Neural cell (in vitro differentiated cells): Measurements from ENCODE around the gene ZNF429. TPM values are rescaled to one million over a fixed set of nuclear protein-coding genes. Genes with fewer than 3 reads are reported as not detected.

Experiments
- H2AFZ ChIP-seq: fragments of 200-600, 300-800 bp; sonication (generic), shearing (Covaris generic); 2 replicates; pipeline ENCODE4 v1.6.0; 2014; ENCODE audit warnings: low read depth, mild to moderate bottlenecking, antibody characterized with exemption, low read length, moderate library complexity
- H3F3A ChIP-seq: fragments of 200-600 bp; shearing (Covaris generic); 2 replicates; pipeline ENCODE4 v1.6.1; 2016; ENCODE audit warnings: mild to moderate bottlenecking, moderate library complexity, mixed read lengths, antibody characterized with exemption, low read length; ENCODE audit not compliant: insufficient read depth, poor library complexity, severe bottlenecking
- H3K27ac ChIP-seq: fragments of 200-600, 300-800 bp; sonication (generic), shearing (Covaris generic); 2 replicates; pipeline ENCODE4 v1.5.1; 2014; ENCODE audit warnings: mild to moderate bottlenecking, low read length, moderate library complexity
- H3K27me3 ChIP-seq: fragments of 300-800, 200-600 bp; sonication (generic), shearing (Covaris generic); 2 replicates; pipeline ENCODE4 v1.6.0; 2014; ENCODE audit warnings: mild to moderate bottlenecking, low read depth, low read length, moderate library complexity; ENCODE audit not compliant: insufficient read depth
- H3K36me3 ChIP-seq: fragments of 300-800, 200-600 bp; sonication (generic), shearing (Covaris generic); 2 replicates; pipeline ENCODE4 v1.5.1; 2014; ENCODE audit warnings: mild to moderate bottlenecking, antibody characterized with exemption, low read length, moderate library complexity; ENCODE audit not compliant: insufficient read depth
- H3K4me2 ChIP-seq: fragments of 300-800, 200-600 bp; sonication (generic), shearing (Covaris generic); 2 replicates; pipeline ENCODE4 v1.6.0; 2014; ENCODE audit warnings: mild to moderate bottlenecking, low read length
- H3K4me3 ChIP-seq: fragments of 300-800, 200-600 bp; sonication (generic), shearing (Covaris generic); 2 replicates; pipeline ENCODE4 v1.5.1; 2014; ENCODE audit warnings: mild to moderate bottlenecking, low read length, moderate library complexity
- H3K79me2 ChIP-seq: fragments of 200-600 bp; shearing (Covaris generic); replicated peaks from 2 replicates; pipeline ENCODE4 v1.6.0; 2014; ENCODE audit warnings: mild to moderate bottlenecking, low read length, moderate library complexity; ENCODE audit not compliant: insufficient read depth
- H3K9ac ChIP-seq: fragments of 300-800, 200-600 bp; sonication (generic), shearing (Covaris generic); 2 replicates; pipeline ENCODE4 v1.6.1; 2016; ENCODE audit warnings: mild to moderate bottlenecking, low read length, mixed read lengths
- H3K9me2 ChIP-seq: fragments of 200-600 bp; shearing (Covaris generic); 2 replicates; pipeline ENCODE4 v1.6.1; 2016; ENCODE audit warnings: mild to moderate bottlenecking, low read length, mixed read lengths; ENCODE audit not compliant: insufficient read depth
- H3K9me3 ChIP-seq: fragments of 200-600, 300-800 bp; sonication (generic), shearing (Covaris generic); 2 replicates; pipeline ENCODE4 v1.6.1; 2016; ENCODE audit warnings: mild to moderate bottlenecking, mixed run types, low read length, moderate library complexity, mixed read lengths
- H4K20me1 ChIP-seq: fragments of 200-600 bp; shearing (Covaris generic); 2 replicates; pipeline ENCODE4 v1.6.1; 2016; ENCODE audit warnings: mild to moderate bottlenecking, mixed run types; ENCODE audit not compliant: insufficient read depth
- CTCF ChIP-seq: fragments of 450-650 bp; IDR thresholded peaks from 2 replicates; pipeline ENCODE4 v1.5.1; 2014; ENCODE audit warnings: antibody characterized with exemption, mild to moderate bottlenecking, moderate library complexity; ENCODE audit not compliant: poor library complexity, severe bottlenecking
- EP300 ChIP-seq: fragments of 450-650 bp; conservative IDR thresholded peaks from 2 replicates; pipeline ENCODE4 v1.6.1; 2014; ENCODE audit warnings: antibody characterized with exemption, mild to moderate bottlenecking, moderate library complexity; ENCODE audit not compliant: poor library complexity, severe bottlenecking
- EZH2 ChIP-seq: fragments of 200-600, 300-800 bp; shearing (Covaris generic), sonication (generic); IDR thresholded peaks from 2 replicates; pipeline ENCODE4 v1.6.1; 2014; ENCODE audit warnings: antibody characterized with exemption, low read length, borderline replicate concordance, mild to moderate bottlenecking; ENCODE audit not compliant: insufficient read depth, poor library complexity, severe bottlenecking
- MXI1 ChIP-seq: fragments of 450-650 bp; conservative IDR thresholded peaks from 2 replicates; pipeline ENCODE4 v1.6.1; 2014; ENCODE audit warnings: antibody characterized with exemption, mild to moderate bottlenecking; ENCODE audit not compliant: poor library complexity, severe bottlenecking
- POLR2AphosphoS5 ChIP-seq: IDR thresholded peaks from 2 replicates; pipeline ENCODE4 v1.6.1; 2012
- RAD21 ChIP-seq: fragments of 450-650 bp; conservative IDR thresholded peaks from 2 replicates; pipeline ENCODE4 v1.6.1; 2014; ENCODE audit warnings: antibody characterized with exemption, mild to moderate bottlenecking, moderate library complexity
- REST ChIP-seq: IDR thresholded peaks from 2 replicates; pipeline ENCODE4 v1.6.1; 2012; ENCODE audit warnings: borderline replicate concordance
- SMC3 ChIP-seq: fragments of 450-650 bp; conservative IDR thresholded peaks from 2 replicates; pipeline ENCODE4 v1.6.1; 2014; ENCODE audit warnings: antibody characterized with exemption, mild to moderate bottlenecking, moderate library complexity; ENCODE audit not compliant: poor library complexity
- TAF1 ChIP-seq: IDR thresholded peaks from 2 replicates; pipeline ENCODE4 v1.6.1; 2012; ENCODE audit warnings: low read depth
- polyA plus RNA-seq: library from polyadenylated mRNA; depleted of rRNA; stranded (reverse); fragments of >200 nt; gene quantifications from 2 replicates; pipeline ENCODE4 v1.2.3, GENCODE V29; 2014

The ZNF429 gene
- polyA plus RNA-seq, 1 donor from 2014 or later, result 54.1 TPM

DNA sequence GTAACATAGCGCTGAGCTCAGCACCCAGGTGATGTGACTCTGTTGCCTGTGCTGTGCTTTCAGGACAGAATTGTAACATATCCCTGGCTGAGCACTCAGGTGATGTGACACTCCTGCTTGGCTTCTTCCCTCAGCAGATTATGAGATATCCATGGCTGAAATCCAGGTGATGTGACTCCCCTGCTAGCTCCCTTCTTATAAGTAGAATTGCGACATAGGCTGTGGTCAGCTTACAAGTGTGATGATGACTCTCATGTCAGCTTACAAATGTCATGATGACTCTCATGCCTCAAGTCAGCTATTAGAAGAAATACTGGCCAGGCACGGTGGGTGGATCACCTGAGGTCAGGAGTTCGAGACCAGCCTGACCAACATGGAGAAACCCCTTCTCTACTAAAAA lies 14.3 kb upstream of the ZNF429 start:
- Histone ChIP-seq H3K4me2 (no peak overlapping the region), H3K9me3 (peaks cover 3% of the 10 kb centered on the region), H2AFZ (no peak overlapping the region), H3K27ac (no peak overlapping the region), H3K36me3 (no peaks in the 10 kb centered on the region), H3K27me3 (no peaks in the 10 kb centered on the region), H3K9me2 (no peaks in the 10 kb centered on the region), H3K9ac (no peak overlapping the region), H4K20me1 (no peaks in the 10 kb centered on the region), H3K79me2 (no peaks in the 10 kb centered on the region), H3K4me3 (no peak overlapping the region), H3F3A (no peaks in the 10 kb centered on the region)
- no peak for TF ChIP-seq EP300
- TF ChIP-seq POLR2AphosphoS5, result no peak
- TF ChIP-seq RAD21, result no peak
- no peak for TF ChIP-seq TAF1
- TF ChIP-seq REST, result no peak

GRCh38 chr19:21492947-21493906 lies 12.2 kb upstream of the ZNF429 start:
- H3K9ac ChIP-seq, result no peak overlapping the region
- no peaks in the 10 kb centered on the region for H3K27me3 ChIP-seq
- no peak overlapping the region for H3K4me2 ChIP-seq
- H3K27ac ChIP-seq, result no peak overlapping the region
- no peaks in the 10 kb centered on the region for H3K9me2 ChIP-seq
- H3F3A ChIP-seq, result no peaks in the 10 kb centered on the region
- H3K36me3 ChIP-seq, result no peaks in the 10 kb centered on the region
- H4K20me1 ChIP-seq, result no peaks in the 10 kb centered on the region
- H3K79me2 ChIP-seq, result no peaks in the 10 kb centered on the region
- peaks cover 3% of the 10 kb centered on the region for H3K9me3 ChIP-seq
- no peak overlapping the region for H3K4me3 ChIP-seq
- TF ChIP-seq EZH2 (no peak), MXI1 (no peak)
- no peak overlapping the region for H2AFZ ChIP-seq

- H3K4me3 ChIP-seq, result no peak overlapping the region
- no peaks in the 10 kb centered on the region for H3K36me3 ChIP-seq
- H3K27ac ChIP-seq, result no peak overlapping the region
- H3K9ac ChIP-seq, result no peak overlapping the region
- H3K27me3 ChIP-seq, result no peaks in the 10 kb centered on the region
- no peaks in the 10 kb centered on the region for H3F3A ChIP-seq
- no peak overlapping the region for H3K4me2 ChIP-seq
- no peaks in the 10 kb centered on the region for H3K9me2 ChIP-seq
- H3K9me3 ChIP-seq, result no peaks in the 10 kb centered on the region
- H3K79me2 ChIP-seq, result no peaks in the 10 kb centered on the region
- H4K20me1 ChIP-seq, result no peaks in the 10 kb centered on the region
- no peak for TF ChIP-seq MXI1
- TF ChIP-seq REST, result no peak
- TF ChIP-seq TAF1, result no peak
- no peak for TF ChIP-seq RAD21
- TF ChIP-seq POLR2AphosphoS5, result no peak
- no peak for TF ChIP-seq SMC3
- no peak for TF ChIP-seq EZH2
- no peak for TF ChIP-seq EP300
- no peak for TF ChIP-seq CTCF
- H2AFZ ChIP-seq, result no peak overlapping the region
These were observed 8.5 kb upstream of the ZNF429 start for GRCh38 chr19:21496876-21497275.
